HepG2 (cell line): ENCODE measurements around the gene RABGAP1. TPM values are rescaled to one million over a fixed set of nuclear protein-coding genes. Genes with fewer than 3 reads are reported as not detected.

Experiments
- ATAC-seq: fragments of 200-7000 bp; cut with Tn5 transposase; 3 replicates; pipeline ENCODE4 v1.9.1; 2020; ENCODE audit warnings: mild to moderate bottlenecking, moderate library complexity
- BruUV-seq: library from RNA; stranded (reverse); fragments of 400-500 nt; replicated peaks from 2 replicates; lab custom pipeline; 2021; lab: Mats Ljungman, UMichigan
- CTCF ChIA-PET: fragments of 300-600 bp; formaldehyde crosslinking; extraction: SDS; loops from one replicate; lab custom pipeline; 2021; ENCODE audit warnings: low total read pairs, inconsistent platforms, low intra/inter-chr PET ratio; lab: Yijun Ruan, JAX
- POLR2A ChIA-PET: fragments of 350-600 bp; sonication (Branson Sonifier 250); formaldehyde crosslinking; loops from one replicate; lab custom pipeline; 2020; ENCODE audit warnings: antibody characterized with exemption, inconsistent platforms; lab: Yijun Ruan, JAX
- DNase-seq: peaks from one replicate; pipeline ENCODE4 v3.0.0-alpha.2; 2015; ENCODE audit warnings: low spot score
- FAIRE-seq: peaks from 3 replicates; lab custom pipeline; 2011; peaks lifted over from hg19 to GRCh38; lab: Jason Lieb, UNC
- H2AFZ ChIP-seq: one replicate; pipeline ENCODE4 v1.6.1; 2011; ENCODE audit warnings: low read length, inconsistent platforms
- H3K27ac ChIP-seq: fragments of 300-600 bp; 3 replicates; pipeline ENCODE4 v1.8.0; 2011; ENCODE audit warnings: mixed run types, mild to moderate bottlenecking, mixed read lengths, low read length, inconsistent platforms; ENCODE audit not compliant: insufficient read depth; ENCODE audit errors: extremely low read length
- H3K27me3 ChIP-seq, 2 experiments: fragments of 200-600 bp in 1 of 2; 2 replicates in 1 of 2; 3 replicates in 1 of 2; pipeline versions ENCODE4 v1.6.0 to v1.8.0; 2011; ENCODE audit warnings: low read length in 2 of 2, mild to moderate bottlenecking in 2 of 2, moderate library complexity in 2 of 2, inconsistent platforms in 1 of 2; ENCODE audit not compliant: insufficient read depth in 2 of 2, control insufficient read depth in 1 of 2
- H3K36me3 ChIP-seq, 2 experiments: fragments of 200-600 bp in 1 of 2; replicated peaks in 1 of 2; 2 replicates in 1 of 2; 3 replicates in 1 of 2; pipeline versions ENCODE4 v1.5.1 to v1.8.0; 2011; ENCODE audit warnings: low read length in 2 of 2, inconsistent platforms in 1 of 2; ENCODE audit not compliant: insufficient read depth in 2 of 2, control insufficient read depth in 1 of 2
- H3K4me1 ChIP-seq: 2 replicates; pipeline ENCODE4 v1.5.1; 2012; ENCODE audit warnings: low read length, inconsistent platforms; ENCODE audit not compliant: insufficient read depth
- H3K4me2 ChIP-seq: 2 replicates; pipeline ENCODE4 v1.6.0; 2011; ENCODE audit warnings: low read depth, low read length, inconsistent platforms
- H3K4me3 ChIP-seq, 3 experiments: fragments of 200-600 bp in 1 of 3; sonication (generic), shearing (Covaris generic) in 1 of 3; replicated peaks in 1 of 3; 2 replicates each; pipeline ENCODE4 v1.5.1; 2011 to 2016; ENCODE audit warnings: low read length in 3 of 3, inconsistent platforms in 2 of 3, low read depth in 2 of 3, mild to moderate bottlenecking in 2 of 3, control low read depth in 1 of 3, mixed read lengths in 1 of 3; ENCODE audit not compliant: insufficient read depth in 1 of 3
- H3K79me2 ChIP-seq: one replicate; pipeline ENCODE4 v1.6.1; 2011; ENCODE audit warnings: low read length, inconsistent platforms; ENCODE audit not compliant: insufficient read depth
- H3K9ac ChIP-seq: 2 replicates; pipeline ENCODE4 v1.6.0; 2011; ENCODE audit warnings: mild to moderate bottlenecking, low read depth, low read length, inconsistent platforms; ENCODE audit not compliant: insufficient read depth
- H3K9me3 ChIP-seq: 2 replicates; pipeline ENCODE4 v1.5.1; 2012; ENCODE audit warnings: mild to moderate bottlenecking, low read length
- H4K20me1 ChIP-seq: 2 replicates; pipeline ENCODE4 v1.6.0; 2011; ENCODE audit warnings: inconsistent platforms, mild to moderate bottlenecking, low read length, moderate library complexity; ENCODE audit not compliant: insufficient read depth
- MXI1 ChIP-seq: IDR thresholded peaks from 3 replicates; pipeline ENCODE4 v1.6.1; 2012; ENCODE audit warnings: low read depth, low read length, inconsistent platforms, borderline replicate concordance
- NR2F6 ChIP-seq, 2 experiments: IDR thresholded peaks; 2 replicates each; pipeline ENCODE4 v1.6.1; 2016; ENCODE audit warnings: antibody characterized with exemption in 1 of 2, mild to moderate bottlenecking in 1 of 2
- ZNF644 ChIP-seq: IDR thresholded peaks from 2 replicates; pipeline ENCODE4 v1.6.1; 2016; ENCODE audit warnings: low read depth
- ZSCAN31 ChIP-seq: sonication (generic); formaldehyde crosslinking; IDR thresholded peaks from 2 replicates; pipeline ENCODE4 v1.5.0; 2020; ENCODE audit warnings: low read depth, mild to moderate bottlenecking, missing genetic modification reagents
- WGBS: methylation state at CpG from one replicate; pipeline ENCODE4 v1.1.6; 2017; ENCODE audit warnings: low lambda C conversion rate; 5-methylcytosine and 5-hydroxymethylcytosine counted together
- in situ Hi-C: cut with HindIII; loops from 2 replicates; pipeline ENCODE4 v1.10.0; 2017; ENCODE audit warnings: low pct_unique_long_range_greater_than_20kb; ENCODE audit not compliant: extremely low pct_ligation_motif_present
- intact Hi-C: fragments of 100-400 bp; cut with micrococcal nuclease; formaldehyde crosslinking; loops from one replicate; pipeline ENCODE4 v1.10.0; 2022; ENCODE audit not compliant: unreplicated experiment
- polyA plus RNA-seq, 8 experiments: library from polyadenylated mRNA; depleted of rRNA in 3 of 8; stranded (reverse) in 7 of 8; unstranded in 1 of 8; fragments of >200 nt; fragmentation: Illumina TruSeq in 4 of 8; extraction: Trizol in 4 of 8; gene quantifications; 2 replicates each; pipeline versions ENCODE4 v1.2.1 to v1.2.3, GENCODE V29; 2011 to 2016; ENCODE audit warnings: low read depth in 4 of 8, missing spikeins in 1 of 8, mixed read lengths in 1 of 8; ENCODE audit not compliant: insufficient read depth in 1 of 8
- total RNA-seq, 5 experiments: library from RNA; depleted of rRNA; stranded (reverse); fragments of >200 nt; fragmentation: Illumina TruSeq; extraction: Trizol; gene quantifications; 2 replicates each; pipeline ENCODE4 v1.2.3, GENCODE V29; 2016; ENCODE audit warnings: low read depth in 1 of 5
- TF ChIP-seq, protein P1 (sequence below): IDR thresholded peaks from 2 replicates; pipeline ENCODE4 v1.6.1; 2016; ENCODE audit warnings: missing genetic modification reagents, missing compliant biosample characterization
- TF ChIP-seq, protein P2 (sequence below): sonication (generic); formaldehyde crosslinking; IDR thresholded peaks from 2 replicates; pipeline ENCODE4 v1.4.0; 2020; ENCODE audit warnings: missing genetic modification reagents, mild to moderate bottlenecking, borderline replicate concordance
- TF ChIP-seq, protein P3 (sequence below): sonication (generic); formaldehyde crosslinking; IDR thresholded peaks from 2 replicates; pipeline ENCODE4 v1.9.0; 2021; ENCODE audit warnings: missing genetic modification reagents, mild to moderate bottlenecking, borderline replicate concordance

Gene RABGAP1
- total and polyA plus RNA-seq, 2 of the 13 experiments (the other 11 are each of a cell fraction or from before 2014, with no cell fraction given), result 19.1 to 19.3 TPM

DNA sequence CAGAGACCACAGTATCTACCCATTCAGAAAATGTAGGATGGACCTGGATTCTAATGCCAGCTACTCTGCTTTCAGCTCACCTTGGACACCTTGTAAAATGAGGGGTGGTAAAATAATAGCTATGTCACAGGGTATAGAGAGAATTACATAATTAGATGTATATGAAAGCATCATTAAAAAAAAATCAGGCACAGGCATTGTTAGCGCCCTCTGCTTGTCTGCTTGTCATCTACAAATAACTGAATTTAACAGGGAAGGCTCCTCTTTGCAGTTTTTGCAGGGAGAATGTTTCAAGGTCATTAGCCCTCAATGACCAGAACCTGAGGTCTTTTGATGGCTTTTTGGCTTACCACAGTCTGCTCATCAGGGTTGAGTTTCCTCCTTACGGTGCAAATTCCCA, 150.6 kb downstream of the RABGAP1 start:
- no peaks in the 10 kb centered on the region for H3K9me3 ChIP-seq

More for the DNA sequence above, 150.6 kb downstream of the RABGAP1 start:
- BruUV-seq, result no TSS peak
- 91% methylated on average over 2 of the region's 2 CpGs for WGBS
- DNase-seq, result no peak
- no peaks in the 10 kb centered on the region for H3K79me2 ChIP-seq
- no peak overlapping the region for H3K4me2 ChIP-seq
- peaks cover 11 to 29% of the 10 kb centered on the region in 2 experiments for H3K36me3 ChIP-seq
- intact Hi-C loops (no loop called here), in situ Hi-C loops (no loop called here)
- H3K4me3 ChIP-seq, result no peak overlapping the region
- H3K27ac ChIP-seq, result no peak overlapping the region
- peaks cover 44% of the 10 kb centered on the region for H3K4me1 ChIP-seq
- no peak for ATAC-seq
- no peaks in the 10 kb centered on the region for H3K27me3 ChIP-seq
- no peak for FAIRE-seq
- H3K9ac ChIP-seq, result no peak overlapping the region
- CTCF ChIA-PET, result no interaction called here
- POLR2A ChIA-PET, result no interaction called here
- TF ChIP-seq MXI1 (no peak), ZNF644 (no peak), ZSCAN31 (no peak), NR2F6 (IDR thresholded peaks at IDR 0.05) (no peak), NR2F6 (CRISPR knock-in tag; IDR thresholded peaks at IDR 0.05) (no peak)
- TF ChIP-seq, protein P1, sequence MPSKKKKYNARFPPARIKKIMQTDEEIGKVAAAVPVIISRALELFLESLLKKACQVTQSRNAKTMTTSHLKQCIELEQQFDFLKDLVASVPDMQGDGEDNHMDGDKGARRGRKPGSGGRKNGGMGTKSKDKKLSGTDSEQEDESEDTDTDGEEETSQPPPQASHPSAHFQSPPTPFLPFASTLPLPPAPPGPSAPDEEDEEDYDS (CRISPR knock-in tag), result no peak
- TF ChIP-seq, protein P2, sequence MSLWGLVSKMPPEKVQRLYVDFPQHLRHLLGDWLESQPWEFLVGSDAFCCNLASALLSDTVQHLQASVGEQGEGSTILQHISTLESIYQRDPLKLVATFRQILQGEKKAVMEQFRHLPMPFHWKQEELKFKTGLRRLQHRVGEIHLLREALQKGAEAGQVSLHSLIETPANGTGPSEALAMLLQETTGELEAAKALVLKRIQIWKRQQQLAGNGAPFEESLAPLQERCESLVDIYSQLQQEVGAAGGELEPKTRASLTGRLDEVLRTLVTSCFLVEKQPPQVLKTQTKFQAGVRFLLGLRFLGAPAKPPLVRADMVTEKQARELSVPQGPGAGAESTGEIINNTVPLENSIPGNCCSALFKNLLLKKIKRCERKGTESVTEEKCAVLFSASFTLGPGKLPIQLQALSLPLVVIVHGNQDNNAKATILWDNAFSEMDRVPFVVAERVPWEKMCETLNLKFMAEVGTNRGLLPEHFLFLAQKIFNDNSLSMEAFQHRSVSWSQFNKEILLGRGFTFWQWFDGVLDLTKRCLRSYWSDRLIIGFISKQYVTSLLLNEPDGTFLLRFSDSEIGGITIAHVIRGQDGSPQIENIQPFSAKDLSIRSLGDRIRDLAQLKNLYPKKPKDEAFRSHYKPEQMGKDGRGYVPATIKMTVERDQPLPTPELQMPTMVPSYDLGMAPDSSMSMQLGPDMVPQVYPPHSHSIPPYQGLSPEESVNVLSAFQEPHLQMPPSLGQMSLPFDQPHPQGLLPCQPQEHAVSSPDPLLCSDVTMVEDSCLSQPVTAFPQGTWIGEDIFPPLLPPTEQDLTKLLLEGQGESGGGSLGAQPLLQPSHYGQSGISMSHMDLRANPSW (CRISPR knock-in tag), result no peak
- TF ChIP-seq, protein P3, sequence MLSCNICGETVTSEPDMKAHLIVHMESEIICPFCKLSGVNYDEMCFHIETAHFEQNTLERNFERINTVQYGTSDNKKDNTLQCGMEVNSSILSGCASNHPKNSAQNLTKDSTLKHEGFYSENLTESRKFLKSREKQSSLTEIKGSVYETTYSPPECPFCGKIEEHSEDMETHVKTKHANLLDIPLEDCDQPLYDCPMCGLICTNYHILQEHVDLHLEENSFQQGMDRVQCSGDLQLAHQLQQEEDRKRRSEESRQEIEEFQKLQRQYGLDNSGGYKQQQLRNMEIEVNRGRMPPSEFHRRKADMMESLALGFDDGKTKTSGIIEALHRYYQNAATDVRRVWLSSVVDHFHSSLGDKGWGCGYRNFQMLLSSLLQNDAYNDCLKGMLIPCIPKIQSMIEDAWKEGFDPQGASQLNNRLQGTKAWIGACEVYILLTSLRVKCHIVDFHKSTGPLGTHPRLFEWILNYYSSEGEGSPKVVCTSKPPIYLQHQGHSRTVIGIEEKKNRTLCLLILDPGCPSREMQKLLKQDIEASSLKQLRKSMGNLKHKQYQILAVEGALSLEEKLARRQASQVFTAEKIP (CRISPR knock-in tag), result no peak
- H4K20me1 ChIP-seq, result no peaks in the 10 kb centered on the region
- H2AFZ ChIP-seq, result no peak overlapping the region
